SK-N-SH treated with all-trans-retinoic acid at 6 μM for 48 hours (cell line): ENCODE results near the gene PKNOX2.

Experiments used
- ATAC-seq: fragments of 200-7000 bp; cut with Tn5 transposase; 3 replicates; pipeline ENCODE4 v1.9.1; 2020; ENCODE audit warnings: mild to moderate bottlenecking, moderate library complexity
- ARNTL ChIP-seq: fragments of 450-650 bp; formaldehyde crosslinking; IDR thresholded peaks from 2 replicates; pipeline ENCODE4 v1.5.0; 2020; ENCODE audit warnings: low read depth, mild to moderate bottlenecking, moderate library complexity, borderline replicate concordance
- BACH2 ChIP-seq: fragments of 250-450 bp; sonication (Bioruptor Pico); IDR thresholded peaks from 2 replicates; pipeline ENCODE4 v1.9.0; 2021; ENCODE audit warnings: mild to moderate bottlenecking, borderline replicate concordance
- ESRRG ChIP-seq: fragments of 250-450 bp; sonication (Bioruptor Pico); IDR thresholded peaks from 2 replicates; pipeline ENCODE4 v1.6.1; 2021; ENCODE audit warnings: mild to moderate bottlenecking
- GLIS3 ChIP-seq: fragments of 250-450 bp; sonication (Bioruptor Pico); IDR thresholded peaks from 2 replicates; pipeline ENCODE4 v1.5.0; 2020; ENCODE audit warnings: mild to moderate bottlenecking, moderate library complexity
- ISL1 ChIP-seq: fragments of 250-450 bp; sonication (Bioruptor Pico); IDR thresholded peaks from 2 replicates; pipeline ENCODE4 v2.1.2; 2022; ENCODE audit warnings: mild to moderate bottlenecking, moderate library complexity
- OSR1 ChIP-seq: fragments of 250-450 bp; sonication (Bioruptor Pico); IDR thresholded peaks from 2 replicates; pipeline ENCODE4 v1.8.0; 2022; ENCODE audit warnings: moderate library complexity, mild to moderate bottlenecking, inconsistent platforms
- PPARA ChIP-seq: fragments of 250-450 bp; sonication (Bioruptor Pico); IDR thresholded peaks from 2 replicates; pipeline ENCODE4 v1.5.0; 2020; ENCODE audit warnings: mild to moderate bottlenecking, borderline replicate concordance
- RARB ChIP-seq: fragments of 250-450 bp; sonication (Bioruptor Pico); IDR thresholded peaks from 2 replicates; pipeline ENCODE4 v1.8.0; 2021; ENCODE audit warnings: mild to moderate bottlenecking, moderate library complexity
- SNAI2 ChIP-seq: fragments of 250-450 bp; sonication (Bioruptor Pico); IDR thresholded peaks from 2 replicates; pipeline ENCODE4 v1.5.0; 2020; ENCODE audit warnings: mild to moderate bottlenecking, moderate library complexity
- TCF4 ChIP-seq: fragments of 250-450 bp; sonication (Bioruptor Pico); IDR thresholded peaks from 2 replicates; pipeline ENCODE4 v1.8.0; 2021; ENCODE audit warnings: mild to moderate bottlenecking, moderate library complexity, borderline replicate concordance
- TOX ChIP-seq: fragments of 250-450 bp; sonication (Bioruptor Pico); IDR thresholded peaks from 2 replicates; pipeline ENCODE4 v1.8.0; 2021; ENCODE audit warnings: mild to moderate bottlenecking, moderate library complexity, borderline replicate concordance
- ZC3H10 ChIP-seq: fragments of 250-450 bp; sonication (Bioruptor Pico); IDR thresholded peaks from 2 replicates; pipeline ENCODE4 v1.5.1; 2021; ENCODE audit warnings: mild to moderate bottlenecking, moderate library complexity
- ZFP3 ChIP-seq: fragments of 250-450 bp; sonication (Bioruptor Pico); IDR thresholded peaks from 2 replicates; pipeline ENCODE4 v1.5.0; 2020; ENCODE audit warnings: mild to moderate bottlenecking, moderate library complexity
- ZFP30 ChIP-seq: fragments of 450-650 bp; formaldehyde crosslinking; IDR thresholded peaks from 2 replicates; pipeline ENCODE4 v1.5.0; 2022; ENCODE audit warnings: mild to moderate bottlenecking, moderate library complexity
- ZNF565 ChIP-seq: fragments of 450-650 bp; formaldehyde crosslinking; conservative IDR thresholded peaks from 2 replicates; pipeline ENCODE4 v1.5.0; 2020; ENCODE audit warnings: low read depth, mild to moderate bottlenecking, moderate library complexity
- ZNF70 ChIP-seq: fragments of 450-650 bp; formaldehyde crosslinking; IDR thresholded peaks from 2 replicates; pipeline ENCODE4 v1.5.0; 2020; ENCODE audit warnings: mild to moderate bottlenecking, moderate library complexity
- TF ChIP-seq, protein P1 (sequence below): fragments of 250-450 bp; sonication (Bioruptor Pico); IDR thresholded peaks from 2 replicates; pipeline ENCODE4 v1.8.0; 2020; ENCODE audit warnings: mild to moderate bottlenecking, moderate library complexity, borderline replicate concordance
- TF ChIP-seq, protein P2 (sequence below): fragments of 250-450 bp; sonication (Bioruptor Pico); IDR thresholded peaks from 2 replicates; pipeline ENCODE4 v1.5.0; 2020; ENCODE audit warnings: mild to moderate bottlenecking, moderate library complexity
- TF ChIP-seq, protein P3 (sequence below): fragments of 250-450 bp; sonication (Bioruptor Pico); IDR thresholded peaks from 2 replicates; pipeline ENCODE4 v1.5.1; 2020; ENCODE audit warnings: low read depth, mild to moderate bottlenecking, moderate library complexity
- TF ChIP-seq, protein P4 (sequence below): fragments of 250-450 bp; sonication (Bioruptor Pico); IDR thresholded peaks from 2 replicates; pipeline ENCODE4 v1.8.0; 2021; ENCODE audit warnings: low read depth, mild to moderate bottlenecking, moderate library complexity, borderline replicate concordance

The PKNOX2 gene

GRCh38 chr11:125350206-125351032 is 185.9 kb downstream of the PKNOX2 start (continued):
- TF ChIP-seq, protein P1, sequence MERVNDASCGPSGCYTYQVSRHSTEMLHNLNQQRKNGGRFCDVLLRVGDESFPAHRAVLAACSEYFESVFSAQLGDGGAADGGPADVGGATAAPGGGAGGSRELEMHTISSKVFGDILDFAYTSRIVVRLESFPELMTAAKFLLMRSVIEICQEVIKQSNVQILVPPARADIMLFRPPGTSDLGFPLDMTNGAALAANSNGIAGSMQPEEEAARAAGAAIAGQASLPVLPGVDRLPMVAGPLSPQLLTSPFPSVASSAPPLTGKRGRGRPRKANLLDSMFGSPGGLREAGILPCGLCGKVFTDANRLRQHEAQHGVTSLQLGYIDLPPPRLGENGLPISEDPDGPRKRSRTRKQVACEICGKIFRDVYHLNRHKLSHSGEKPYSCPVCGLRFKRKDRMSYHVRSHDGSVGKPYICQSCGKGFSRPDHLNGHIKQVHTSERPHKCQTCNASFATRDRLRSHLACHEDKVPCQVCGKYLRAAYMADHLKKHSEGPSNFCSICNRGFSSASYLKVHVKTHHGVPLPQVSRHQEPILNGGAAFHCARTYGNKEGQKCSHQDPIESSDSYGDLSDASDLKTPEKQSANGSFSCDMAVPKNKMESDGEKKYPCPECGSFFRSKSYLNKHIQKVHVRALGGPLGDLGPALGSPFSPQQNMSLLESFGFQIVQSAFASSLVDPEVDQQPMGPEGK (CRISPR knock-in tag): no peak
- no peak for TF ChIP-seq BACH2
- TF ChIP-seq ZNF70 (CRISPR knock-in tag): no peak
- no peak for TF ChIP-seq ZFP30
- TF ChIP-seq RARB: no peak

- TF ChIP-seq ARNTL (CRISPR knock-in tag) (no peak), SNAI2 (no peak), RARB (no peak), ESRRG (CRISPR knock-in tag) (no peak), TOX (no peak), TCF4 (CRISPR knock-in tag) (no peak), ISL1 (CRISPR knock-in tag) (no peak), PPARA (CRISPR knock-in tag) (no peak), ZC3H10 (CRISPR knock-in tag) (no peak), ZNF565 (no peak), OSR1 (CRISPR knock-in tag) (no peak)
- TF ChIP-seq, protein P1 (CRISPR knock-in tag): no peak
- TF ChIP-seq, protein P2, sequence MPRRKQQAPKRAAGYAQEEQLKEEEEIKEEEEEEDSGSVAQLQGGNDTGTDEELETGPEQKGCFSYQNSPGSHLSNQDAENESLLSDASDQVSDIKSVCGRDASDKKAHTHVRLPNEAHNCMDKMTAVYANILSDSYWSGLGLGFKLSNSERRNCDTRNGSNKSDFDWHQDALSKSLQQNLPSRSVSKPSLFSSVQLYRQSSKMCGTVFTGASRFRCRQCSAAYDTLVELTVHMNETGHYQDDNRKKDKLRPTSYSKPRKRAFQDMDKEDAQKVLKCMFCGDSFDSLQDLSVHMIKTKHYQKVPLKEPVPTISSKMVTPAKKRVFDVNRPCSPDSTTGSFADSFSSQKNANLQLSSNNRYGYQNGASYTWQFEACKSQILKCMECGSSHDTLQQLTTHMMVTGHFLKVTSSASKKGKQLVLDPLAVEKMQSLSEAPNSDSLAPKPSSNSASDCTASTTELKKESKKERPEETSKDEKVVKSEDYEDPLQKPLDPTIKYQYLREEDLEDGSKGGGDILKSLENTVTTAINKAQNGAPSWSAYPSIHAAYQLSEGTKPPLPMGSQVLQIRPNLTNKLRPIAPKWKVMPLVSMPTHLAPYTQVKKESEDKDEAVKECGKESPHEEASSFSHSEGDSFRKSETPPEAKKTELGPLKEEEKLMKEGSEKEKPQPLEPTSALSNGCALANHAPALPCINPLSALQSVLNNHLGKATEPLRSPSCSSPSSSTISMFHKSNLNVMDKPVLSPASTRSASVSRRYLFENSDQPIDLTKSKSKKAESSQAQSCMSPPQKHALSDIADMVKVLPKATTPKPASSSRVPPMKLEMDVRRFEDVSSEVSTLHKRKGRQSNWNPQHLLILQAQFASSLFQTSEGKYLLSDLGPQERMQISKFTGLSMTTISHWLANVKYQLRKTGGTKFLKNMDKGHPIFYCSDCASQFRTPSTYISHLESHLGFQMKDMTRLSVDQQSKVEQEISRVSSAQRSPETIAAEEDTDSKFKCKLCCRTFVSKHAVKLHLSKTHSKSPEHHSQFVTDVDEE (CRISPR knock-in tag): no peak
- TF ChIP-seq, all 23 proteins: peak for 0
- ATAC-seq: no peak
Measured at GRCh38 chr11:125351033-125351867, 186.7 kb downstream of the PKNOX2 start.

DNA sequence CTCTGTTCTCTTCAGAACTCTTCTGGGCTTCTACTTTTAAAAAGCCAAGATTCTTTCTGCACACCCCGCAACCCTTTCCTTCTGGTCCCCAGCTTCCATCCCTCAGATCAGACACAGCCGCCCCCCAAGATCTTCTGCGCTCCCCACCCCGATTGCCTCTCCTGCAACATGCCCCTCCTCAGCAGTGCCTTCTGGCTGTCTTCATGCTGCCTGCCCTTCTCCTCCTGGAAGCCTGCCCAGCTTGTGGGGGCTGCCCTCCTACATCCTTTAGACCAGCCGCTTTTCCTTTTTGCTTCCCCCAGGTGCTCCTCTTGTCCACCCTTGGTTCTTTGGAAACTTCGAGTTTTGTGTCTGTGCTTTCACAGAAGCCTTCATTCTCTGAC is 187.3 kb downstream of the PKNOX2 start:
- no peak for ATAC-seq
- no peak for TF ChIP-seq ZNF565
- TF ChIP-seq ZFP3: no peak
- TF ChIP-seq, protein P3, sequence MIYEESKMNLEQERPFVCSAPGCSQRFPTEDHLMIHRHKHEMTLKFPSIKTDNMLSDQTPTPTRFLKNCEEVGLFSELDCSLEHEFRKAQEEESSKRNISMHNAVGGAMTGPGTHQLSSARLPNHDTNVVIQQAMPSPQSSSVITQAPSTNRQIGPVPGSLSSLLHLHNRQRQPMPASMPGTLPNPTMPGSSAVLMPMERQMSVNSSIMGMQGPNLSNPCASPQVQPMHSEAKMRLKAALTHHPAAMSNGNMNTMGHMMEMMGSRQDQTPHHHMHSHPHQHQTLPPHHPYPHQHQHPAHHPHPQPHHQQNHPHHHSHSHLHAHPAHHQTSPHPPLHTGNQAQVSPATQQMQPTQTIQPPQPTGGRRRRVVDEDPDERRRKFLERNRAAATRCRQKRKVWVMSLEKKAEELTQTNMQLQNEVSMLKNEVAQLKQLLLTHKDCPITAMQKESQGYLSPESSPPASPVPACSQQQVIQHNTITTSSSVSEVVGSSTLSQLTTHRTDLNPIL (CRISPR knock-in tag): no peak
- TF ChIP-seq, protein P1 (CRISPR knock-in tag): no peak
- no peak for TF ChIP-seq OSR1 (CRISPR knock-in tag)
- TF ChIP-seq, protein P2 (CRISPR knock-in tag): no peak
- no peak for TF ChIP-seq ESRRG (CRISPR knock-in tag)
- TF ChIP-seq GLIS3: no peak
- TF ChIP-seq, protein P4, sequence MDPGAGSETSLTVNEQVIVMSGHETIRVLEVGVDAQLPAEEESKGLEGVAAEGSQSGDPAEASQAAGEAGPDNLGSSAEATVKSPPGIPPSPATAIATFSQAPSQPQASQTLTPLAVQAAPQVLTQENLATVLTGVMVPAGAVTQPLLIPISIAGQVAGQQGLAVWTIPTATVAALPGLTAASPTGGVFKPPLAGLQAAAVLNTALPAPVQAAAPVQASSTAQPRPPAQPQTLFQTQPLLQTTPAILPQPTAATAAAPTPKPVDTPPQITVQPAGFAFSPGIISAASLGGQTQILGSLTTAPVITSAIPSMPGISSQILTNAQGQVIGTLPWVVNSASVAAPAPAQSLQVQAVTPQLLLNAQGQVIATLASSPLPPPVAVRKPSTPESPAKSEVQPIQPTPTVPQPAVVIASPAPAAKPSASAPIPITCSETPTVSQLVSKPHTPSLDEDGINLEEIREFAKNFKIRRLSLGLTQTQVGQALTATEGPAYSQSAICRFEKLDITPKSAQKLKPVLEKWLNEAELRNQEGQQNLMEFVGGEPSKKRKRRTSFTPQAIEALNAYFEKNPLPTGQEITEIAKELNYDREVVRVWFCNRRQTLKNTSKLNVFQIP (CRISPR knock-in tag): no peak
- TF ChIP-seq ZFP30: no peak
- no peak for TF ChIP-seq TCF4 (CRISPR knock-in tag)
- no peak for TF ChIP-seq ARNTL (CRISPR knock-in tag)
- TF ChIP-seq BACH2: no peak
- no peak for TF ChIP-seq RARB
- no peak for TF ChIP-seq TOX
- TF ChIP-seq ZC3H10 (CRISPR knock-in tag): no peak
